Hematopoietic multipotent progenitor cell treated with erythropoietin and hydrocortisone succinate and interleukin-3 and kit ligand, for 17 days (in vitro differentiated cells): ENCODE results near the gene LYST.

Experiments used
- DNase-seq: peaks from one replicate; pipeline ENCODE4 v3.0.0-alpha.2; 2015; ENCODE audit warnings: low spot score

The LYST gene

GRCh38 chr1:235714205-235714897, 152.4 kb downstream of the LYST start:
- DNase-seq, result no peak

- DNase-seq, result no peak
Observed at GRCh38 chr1:235712812-235713211, 153.9 kb downstream of the LYST start.

GRCh38 chr1:235710687-235711086, 156.0 kb downstream of the LYST start:
- DNase-seq, result no peak

GRCh38 chr1:235709018-235709417, 157.7 kb downstream of the LYST start:
- no peak for DNase-seq

GRCh38 chr1:235708390-235708962, 158.2 kb downstream of the LYST start:
- DNase-seq, result no peak

GRCh38 chr1:235703506-235703905, 163.2 kb downstream of the LYST start:
- no peak for DNase-seq

GRCh38 chr1:235702412-235702811, 164.3 kb downstream of the LYST start:
- no peak for DNase-seq

GRCh38 chr1:235697508-235697907, 169.2 kb downstream of the LYST start:
- DNase-seq, result no peak

GRCh38 chr1:235689356-235689755, 177.3 kb downstream of the LYST start:
- DNase-seq, result no peak

- no peak for DNase-seq
Observed at GRCh38 chr1:235688096-235688495, 178.6 kb downstream of the LYST start.

GRCh38 chr1:235683653-235684052, 183.1 kb downstream of the LYST start:
- no peak for DNase-seq

GRCh38 chr1:235682216-235682615, 184.5 kb downstream of the LYST start:
- DNase-seq, result no peak

GRCh38 chr1:235679644-235680043, 187.1 kb downstream of the LYST start:
- DNase-seq, result no peak

GRCh38 chr1:235679005-235679404, 187.7 kb downstream of the LYST start:
- DNase-seq, result no peak

GRCh38 chr1:235675152-235675890, 191.4 kb downstream of the LYST start:
- no peak for DNase-seq

- no peak for DNase-seq
Observed at GRCh38 chr1:235673981-235674380, 192.7 kb downstream of the LYST start.

GRCh38 chr1:235671992-235672391, 194.7 kb downstream of the LYST start:
- no peak for DNase-seq

- DNase-seq, result no peak
Observed at GRCh38 chr1:235670157-235670776, 196.4 kb downstream of the LYST start.

GRCh38 chr1:235669277-235669676, 197.4 kb downstream of the LYST start:
- DNase-seq, result no peak

- DNase-seq, result no peak
Observed at GRCh38 chr1:235663628-235664027, 203.1 kb downstream of the LYST start.

GRCh38 chr1:235661568-235661967, 205.1 kb downstream of the LYST start:
- DNase-seq, result no peak

GRCh38 chr1:235659186-235659771, 207.4 kb downstream of the LYST start:
- no peak for DNase-seq
